ENCODE measurements around the gene SLC16A8.

Gene SLC16A8

DNA sequence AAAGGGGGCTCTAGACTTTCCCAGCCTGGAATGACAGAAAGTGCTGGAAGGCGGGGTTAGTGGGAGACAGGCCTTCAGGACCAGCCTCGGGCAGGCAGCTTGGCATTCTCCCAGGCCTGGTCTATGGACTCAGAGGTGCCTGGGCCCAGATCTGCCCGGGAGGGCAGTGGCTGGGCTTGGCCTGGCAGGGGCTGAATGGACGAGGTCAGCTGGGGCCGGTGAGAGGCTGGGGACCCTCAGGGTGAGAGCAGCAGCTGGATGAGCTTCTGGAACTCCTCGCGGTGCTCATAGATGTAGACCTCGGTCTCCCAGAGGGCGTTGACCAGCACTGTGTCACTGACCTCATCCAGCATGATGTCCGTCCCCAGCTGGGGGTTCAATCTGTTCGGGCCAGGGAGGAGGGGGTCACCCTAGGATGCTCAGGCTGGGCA lies 28.0 kb upstream of the SLC16A8 start:
- no peak for DNase-seq

DNA sequence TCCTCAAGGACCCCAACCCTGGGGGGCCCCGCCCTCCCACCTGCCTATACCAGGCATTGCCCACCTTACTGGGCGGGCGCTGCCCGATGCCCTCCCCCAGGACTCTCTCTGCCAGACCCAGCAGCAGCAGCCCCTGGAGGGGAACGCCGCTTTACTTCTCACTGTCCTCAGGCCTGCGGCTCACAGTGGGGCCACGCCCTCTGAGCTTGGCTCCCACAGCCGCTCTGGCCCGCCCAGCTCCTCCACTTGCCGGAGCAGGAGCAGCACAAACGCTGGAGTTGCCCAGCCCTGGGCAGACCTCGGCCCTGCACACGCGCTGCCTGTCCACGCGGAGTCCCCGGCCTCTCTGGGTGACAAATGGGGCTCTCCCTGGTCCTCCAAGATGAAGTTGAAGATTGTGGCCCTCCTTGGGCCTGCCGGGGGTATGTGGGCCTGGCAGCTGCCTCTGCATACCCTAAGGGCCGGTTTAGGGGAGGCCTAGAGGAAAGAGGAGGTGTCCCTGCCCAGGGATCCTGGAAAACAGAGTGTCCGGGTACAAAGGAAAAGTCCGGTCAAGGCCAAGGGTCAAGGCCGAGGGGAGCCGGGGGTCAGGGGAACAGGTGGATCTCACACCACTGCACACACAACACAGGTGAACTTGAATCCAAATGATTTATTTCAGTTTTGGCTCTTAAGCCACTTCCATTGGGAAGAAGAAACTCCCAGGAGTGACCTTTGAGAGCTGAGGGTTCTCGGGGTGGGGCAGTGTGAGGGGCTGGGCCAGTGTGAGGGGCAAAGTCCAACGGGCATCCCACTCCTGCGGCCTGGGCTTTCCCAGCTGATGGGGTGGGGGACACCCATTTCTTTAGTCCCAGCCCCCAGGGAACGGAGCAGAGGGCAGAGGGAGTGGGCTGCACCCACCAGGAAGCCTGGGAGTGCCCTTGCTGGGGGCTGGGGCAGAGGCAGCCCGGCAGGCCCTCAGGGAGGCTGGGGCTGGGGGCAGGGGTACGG lies 27.2 kb upstream of the SLC16A8 start:
- DNase-seq: no peak

DNA sequence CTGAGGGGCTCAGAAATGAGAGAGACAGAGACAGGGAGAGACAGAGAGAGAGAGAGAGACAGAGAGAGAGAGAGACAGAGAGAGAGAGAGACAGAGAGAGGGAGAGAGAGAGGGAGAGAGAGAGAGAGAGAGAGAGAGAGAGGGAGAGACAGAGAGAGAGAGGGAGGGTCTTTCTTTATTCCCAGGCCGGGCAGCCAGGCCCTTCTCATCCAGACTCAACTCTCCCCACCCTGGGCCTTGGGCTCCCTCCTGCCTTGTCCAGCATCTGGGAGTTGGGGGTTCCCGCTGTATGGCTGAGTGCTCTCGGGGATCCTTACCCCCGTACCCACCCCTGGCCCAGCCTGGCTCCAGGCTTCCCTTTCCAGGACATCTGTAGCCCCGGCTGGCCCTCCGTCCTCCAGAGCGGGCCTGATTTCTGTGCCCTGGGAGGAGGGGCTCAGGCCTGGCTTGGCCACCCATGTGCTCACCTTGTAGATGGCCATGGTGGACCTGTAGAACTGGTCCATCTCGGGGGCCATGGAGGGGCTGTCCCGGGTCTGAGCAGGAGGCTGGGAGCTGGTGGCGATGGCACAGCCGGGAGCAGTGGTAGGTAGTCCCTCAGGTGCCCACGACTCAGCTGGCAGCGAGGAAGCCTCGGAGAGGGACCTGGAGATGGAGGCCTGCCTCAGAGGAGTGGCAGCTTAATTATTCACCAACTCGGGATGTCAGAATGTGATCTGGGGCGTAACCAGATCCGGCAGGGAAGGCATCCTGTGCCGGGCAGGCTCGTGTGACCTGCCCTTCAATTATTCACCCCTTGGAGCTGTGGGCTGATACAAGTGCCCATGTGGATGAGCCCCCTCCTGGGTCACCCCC lies 26.3 kb upstream of the SLC16A8 start, which contains the start of gene BAIAP2L2:
Gene BAIAP2L2, minus strand, starts transcription at position 677 of the 855 bp plus-strand sequence. Its CDS starts 159 bp downstream, at position 518.
- no peak for DNase-seq

DNA sequence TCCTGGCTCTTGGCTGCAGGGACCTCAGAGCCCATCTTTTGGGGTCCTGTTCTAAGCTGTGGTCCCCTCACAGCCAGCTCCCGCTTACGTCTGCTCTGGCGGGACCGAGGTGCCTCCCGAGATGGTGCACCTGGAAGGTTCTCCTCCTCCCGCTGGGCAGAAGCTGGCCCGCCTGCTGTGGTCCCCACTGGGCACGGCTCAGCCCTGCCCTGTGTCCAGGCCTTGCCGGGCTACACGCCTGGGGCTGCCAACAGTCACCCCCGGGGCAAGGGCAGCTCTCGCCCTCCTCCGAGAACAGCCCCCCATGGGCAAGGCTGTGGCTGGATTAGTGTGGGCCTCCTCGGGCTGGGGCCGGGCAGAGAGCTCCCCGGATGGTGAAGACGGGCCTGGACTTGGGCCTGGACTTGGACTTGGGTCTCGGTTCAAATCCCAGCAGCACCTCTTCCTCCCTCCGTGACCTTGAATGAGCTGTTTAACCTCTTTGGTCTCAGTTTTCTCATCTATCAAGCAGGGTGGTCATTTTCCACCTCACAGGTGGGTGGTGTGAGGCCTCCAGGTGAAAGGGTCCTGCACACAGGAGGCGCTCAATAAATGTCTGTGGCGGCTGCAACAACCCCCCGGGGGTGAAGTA lies 25.5 kb upstream of the SLC16A8 start:
- DNase-seq: no peak

DNA sequence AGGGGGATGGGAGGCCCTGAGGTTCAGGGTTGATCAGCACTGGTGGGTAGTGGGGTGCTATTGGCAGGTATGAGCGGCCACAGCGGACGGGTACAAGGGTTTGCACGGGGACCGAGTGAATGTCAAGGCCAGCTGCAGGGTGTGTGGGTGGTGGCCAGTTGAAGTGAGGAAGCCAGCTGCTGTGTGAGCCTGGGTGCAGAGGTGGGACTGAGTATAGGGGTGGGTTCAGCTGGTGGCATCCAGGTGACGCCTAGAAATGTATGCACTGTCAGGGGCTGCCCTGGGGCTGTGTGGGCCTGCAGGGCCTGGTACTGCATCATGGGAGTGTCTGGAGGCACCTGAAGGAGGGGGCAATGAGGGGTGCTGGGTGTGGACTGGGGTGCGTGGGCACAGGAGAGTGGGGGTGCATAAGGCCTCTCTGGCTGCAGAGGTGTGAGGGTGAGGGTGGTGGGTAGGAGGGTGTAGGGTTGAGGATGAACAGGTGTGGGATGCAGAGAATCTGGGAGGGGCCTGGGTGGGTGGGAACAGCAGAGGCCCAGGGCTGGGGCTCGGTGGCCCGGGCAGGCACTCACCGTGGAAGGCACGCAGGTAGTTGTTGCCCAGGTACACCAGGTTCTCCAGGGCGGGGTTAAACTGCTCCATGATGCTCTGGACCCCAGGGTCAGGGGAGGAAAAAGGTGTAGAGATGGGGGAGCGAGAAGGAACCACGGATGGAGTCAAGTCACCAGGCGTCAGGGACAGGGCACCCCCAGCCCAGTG lies 24.8 kb upstream of the SLC16A8 start:
- DNase-seq: no peak

DNA sequence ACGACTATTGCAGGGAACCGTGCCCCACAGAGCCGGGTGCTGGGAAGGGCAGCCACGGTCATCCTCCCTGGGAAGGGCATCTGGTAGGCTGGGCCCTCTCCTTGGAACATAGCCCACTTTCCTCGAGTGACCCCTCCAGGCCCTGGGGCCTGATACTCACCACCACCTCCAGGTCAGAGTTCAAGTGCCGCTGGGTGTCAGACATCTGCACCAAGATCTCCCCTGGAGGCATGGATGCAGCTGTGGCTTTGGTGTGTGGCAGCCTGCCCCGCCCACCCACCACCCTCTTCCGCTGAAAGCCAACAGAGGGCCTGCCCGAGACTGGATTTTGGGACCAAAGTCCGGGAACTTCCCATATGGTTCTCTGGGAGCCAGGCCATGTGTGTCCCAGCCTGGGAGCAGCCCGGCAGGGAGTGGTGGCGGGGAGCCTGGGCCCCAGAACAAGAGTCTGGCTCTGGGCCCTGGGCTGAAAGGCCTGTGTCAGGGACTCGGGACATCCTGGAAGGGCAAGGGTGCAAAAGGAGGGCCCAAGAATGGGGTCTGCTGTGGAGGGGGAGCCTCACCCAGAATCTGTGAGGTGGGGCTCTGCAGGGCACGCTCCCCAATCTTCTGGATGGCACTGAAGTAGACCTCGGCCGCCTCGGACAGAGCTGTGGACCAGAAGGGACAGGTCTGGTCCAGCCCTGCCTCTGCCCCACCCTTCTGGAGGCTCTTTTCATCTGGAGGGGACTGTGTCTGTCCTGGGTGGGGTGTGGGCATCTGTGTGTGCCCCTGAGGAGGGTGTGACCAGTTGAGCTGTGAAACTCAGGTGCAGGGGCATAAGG lies 23.9 kb upstream of the SLC16A8 start:
- DNase-seq: no peak

DNA sequence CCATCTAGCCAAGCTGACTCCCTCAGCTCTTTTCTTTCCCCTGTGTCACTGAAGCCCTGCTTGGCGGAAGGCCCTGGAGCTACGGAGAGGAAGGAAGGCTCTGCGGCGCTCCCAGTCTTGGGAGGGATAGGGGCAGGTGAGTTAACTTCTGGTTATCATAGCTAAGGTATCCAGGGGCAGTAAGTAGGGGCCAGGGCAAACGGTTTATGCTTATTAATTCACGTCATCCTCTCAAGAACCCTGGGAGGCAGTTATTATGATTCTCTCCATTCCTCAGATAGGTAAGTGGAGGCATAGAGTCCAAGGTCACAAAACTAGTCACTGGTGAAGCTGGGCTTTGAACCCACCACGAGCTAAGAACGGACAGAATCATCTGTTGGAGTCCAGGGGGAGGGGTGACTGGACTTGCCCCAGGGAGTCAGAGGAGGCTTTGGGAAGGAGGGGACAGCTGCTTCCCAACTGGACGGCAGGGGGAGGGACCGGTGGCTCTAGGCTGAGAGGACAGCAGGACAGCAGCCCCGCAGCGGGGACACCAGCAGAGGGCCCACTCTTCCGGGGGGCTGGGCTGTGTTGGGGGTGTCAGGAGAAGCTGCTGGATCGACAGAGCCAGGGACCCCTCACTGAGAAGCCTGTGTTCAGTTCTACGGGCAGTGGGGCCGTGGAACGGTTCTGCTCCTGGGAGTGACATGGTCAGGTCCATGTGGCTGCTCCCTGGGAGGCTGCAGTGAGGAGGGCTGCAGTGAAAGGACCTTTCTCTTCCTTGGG lies 23.0 kb upstream of the SLC16A8 start:
- DNase-seq: no peak

DNA sequence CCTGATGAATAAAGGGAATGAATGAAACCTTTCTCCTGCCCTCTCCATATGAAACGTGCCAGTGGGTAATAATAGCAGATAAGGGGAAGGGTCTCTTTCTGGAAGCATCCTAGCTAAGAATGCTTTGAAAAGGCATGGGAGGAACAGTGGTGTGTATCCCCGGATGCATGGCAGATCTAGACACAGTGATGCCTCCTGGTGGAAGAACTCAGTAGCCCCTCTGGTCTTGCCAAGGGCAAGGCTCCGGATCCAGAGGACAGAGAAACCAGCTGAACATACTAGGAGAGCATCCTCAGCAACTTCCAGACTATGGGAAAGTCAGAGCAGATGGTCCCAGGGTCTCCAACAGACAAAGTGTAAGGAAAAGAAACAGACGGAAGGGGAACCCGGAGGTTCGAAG lies 20.1 kb upstream of the SLC16A8 start:
- no peak for DNase-seq

DNA sequence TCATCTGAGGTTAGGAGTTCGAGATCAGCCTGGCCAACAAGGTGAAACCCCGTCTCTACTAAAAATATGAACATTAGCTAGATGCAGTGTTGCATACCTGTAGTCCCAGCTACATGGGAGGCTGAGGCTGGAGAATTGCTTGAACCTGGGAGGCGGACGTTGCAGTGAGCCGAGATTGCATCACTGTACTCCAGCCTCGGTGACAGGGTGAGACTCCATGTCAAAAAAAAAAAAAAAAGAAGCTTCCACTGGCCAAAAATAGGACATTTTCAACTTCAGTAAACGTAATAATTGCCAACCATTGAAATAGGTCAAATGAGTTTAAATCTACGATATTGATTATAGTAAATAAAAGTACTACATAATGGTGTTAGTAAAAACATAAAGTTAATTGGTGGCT lies 19.7 kb upstream of the SLC16A8 start:
- DNase-seq: no peak

DNA sequence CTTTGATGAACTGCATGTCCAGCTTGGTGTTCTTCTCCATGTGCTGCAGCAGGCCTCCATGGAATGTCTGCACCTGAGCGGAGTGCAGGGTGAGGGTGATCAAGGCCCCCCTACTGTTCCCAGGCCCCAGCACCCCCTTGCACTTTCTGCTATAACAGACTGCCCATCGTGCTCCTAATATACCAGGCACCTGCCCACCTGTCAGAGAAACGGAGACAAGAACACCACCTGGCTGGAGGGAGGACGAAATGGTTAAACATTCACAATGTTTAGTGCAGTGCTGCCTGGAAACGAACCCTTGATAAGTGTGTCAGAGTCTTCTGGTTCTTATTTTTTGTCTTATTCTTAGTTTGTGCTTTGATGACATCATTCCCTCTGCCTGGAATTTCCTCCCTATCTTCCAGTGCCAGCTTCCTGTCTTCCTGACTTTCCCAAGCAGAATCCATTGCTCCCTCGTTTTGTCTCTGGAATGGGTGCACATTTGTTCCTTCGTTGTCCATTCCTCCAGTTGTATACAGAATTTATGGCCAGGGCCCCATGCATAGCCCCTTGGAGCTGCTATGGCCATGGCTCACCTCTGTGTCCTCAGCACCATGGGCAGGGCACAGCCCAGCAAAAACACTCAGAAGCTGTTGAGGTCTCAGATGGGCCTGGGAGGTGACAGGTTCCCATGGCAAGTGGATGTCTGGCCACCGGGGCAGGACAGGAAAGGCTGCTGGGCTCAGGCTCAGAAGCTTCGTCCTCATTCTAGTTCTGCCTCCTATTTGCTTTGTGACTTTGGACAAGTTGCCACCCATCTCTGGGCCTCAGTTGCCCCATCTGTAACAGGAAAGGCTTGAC lies 14.6 kb upstream of the SLC16A8 start:
- DNase-seq: no peak

DNA sequence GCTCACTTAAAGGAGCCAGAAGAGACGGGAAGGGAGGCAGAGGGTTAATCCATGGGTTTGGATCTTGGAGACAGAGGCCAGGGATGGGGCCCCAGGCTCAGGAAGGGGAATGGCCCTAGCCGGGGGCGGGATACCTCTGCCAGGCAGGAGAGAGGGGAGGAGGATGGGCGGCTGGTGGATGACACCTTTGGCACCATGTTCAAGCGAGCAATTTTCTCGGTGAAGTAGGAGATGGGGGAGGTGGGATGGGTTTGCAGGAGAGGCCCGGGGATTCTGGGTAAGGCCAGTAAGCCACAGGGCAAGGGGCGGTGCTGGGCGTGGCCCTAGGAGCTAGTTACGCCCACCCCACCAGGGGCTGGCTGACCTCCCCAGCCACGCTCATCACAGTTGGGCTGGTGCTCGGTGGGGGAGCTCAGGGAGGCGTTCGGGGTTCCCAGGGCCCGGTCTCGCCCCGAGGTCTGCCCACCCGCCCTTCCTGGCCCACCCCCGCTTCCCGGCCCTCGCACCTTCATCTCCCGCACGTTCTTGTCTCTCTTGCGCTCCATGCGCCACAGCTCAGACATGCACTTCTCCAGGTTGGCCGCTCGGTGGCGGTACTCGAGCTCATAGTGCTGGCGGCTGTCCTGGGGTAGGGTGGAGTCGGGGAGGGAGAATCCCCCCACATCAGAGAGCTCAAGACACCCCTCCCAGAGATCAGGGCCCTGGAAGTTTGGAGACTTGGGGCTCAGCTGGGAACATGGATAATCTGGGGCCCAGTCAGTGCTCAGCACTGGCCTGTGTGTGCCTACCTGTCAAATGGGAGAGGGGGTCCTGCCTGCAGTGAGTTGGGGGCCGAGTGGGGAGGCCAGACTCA lies 13.8 kb upstream of the SLC16A8 start:
- no peak for DNase-seq

DNA sequence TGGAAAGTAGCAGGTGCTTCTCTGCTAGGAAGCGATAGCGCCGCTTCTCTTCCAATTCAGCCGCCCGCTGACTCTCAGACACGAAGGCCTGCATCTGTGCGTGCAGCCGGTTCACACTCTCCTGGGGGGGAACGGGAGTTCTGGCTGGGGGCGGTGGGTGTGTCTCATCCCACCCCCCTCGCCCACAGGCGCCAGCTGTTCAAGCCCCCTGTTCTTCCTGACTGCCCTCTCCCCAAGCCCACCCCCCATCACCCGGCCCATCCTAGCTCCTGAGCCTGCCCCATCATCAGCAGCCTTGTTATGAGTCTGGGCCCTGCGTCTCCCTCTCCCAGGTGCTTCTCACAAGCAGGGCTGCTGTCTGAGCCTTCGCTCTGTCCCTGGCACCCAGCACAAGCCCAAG lies 13.1 kb upstream of the SLC16A8 start:
- DNase-seq: no peak

DNA sequence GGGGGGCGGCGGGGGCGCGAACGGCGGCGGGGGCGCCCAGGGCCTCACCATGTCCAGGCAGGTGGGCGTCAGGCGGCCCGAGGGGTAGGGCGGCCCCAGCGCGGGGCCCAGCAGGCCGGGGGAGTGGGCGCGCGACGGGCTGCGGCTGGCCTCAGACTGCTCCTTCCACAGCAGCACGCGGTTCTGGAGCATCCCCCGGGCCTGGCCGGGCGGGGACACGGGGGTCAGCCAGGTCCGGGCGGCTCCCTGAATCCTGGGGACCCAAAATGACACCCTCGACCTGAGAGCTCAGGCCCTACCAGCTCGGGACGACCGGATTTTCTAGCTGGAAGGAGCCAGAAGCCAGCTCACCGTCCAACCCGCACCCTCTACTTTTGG lies 5.5 kb upstream of the SLC16A8 start:
- no peak for DNase-seq

DNA sequence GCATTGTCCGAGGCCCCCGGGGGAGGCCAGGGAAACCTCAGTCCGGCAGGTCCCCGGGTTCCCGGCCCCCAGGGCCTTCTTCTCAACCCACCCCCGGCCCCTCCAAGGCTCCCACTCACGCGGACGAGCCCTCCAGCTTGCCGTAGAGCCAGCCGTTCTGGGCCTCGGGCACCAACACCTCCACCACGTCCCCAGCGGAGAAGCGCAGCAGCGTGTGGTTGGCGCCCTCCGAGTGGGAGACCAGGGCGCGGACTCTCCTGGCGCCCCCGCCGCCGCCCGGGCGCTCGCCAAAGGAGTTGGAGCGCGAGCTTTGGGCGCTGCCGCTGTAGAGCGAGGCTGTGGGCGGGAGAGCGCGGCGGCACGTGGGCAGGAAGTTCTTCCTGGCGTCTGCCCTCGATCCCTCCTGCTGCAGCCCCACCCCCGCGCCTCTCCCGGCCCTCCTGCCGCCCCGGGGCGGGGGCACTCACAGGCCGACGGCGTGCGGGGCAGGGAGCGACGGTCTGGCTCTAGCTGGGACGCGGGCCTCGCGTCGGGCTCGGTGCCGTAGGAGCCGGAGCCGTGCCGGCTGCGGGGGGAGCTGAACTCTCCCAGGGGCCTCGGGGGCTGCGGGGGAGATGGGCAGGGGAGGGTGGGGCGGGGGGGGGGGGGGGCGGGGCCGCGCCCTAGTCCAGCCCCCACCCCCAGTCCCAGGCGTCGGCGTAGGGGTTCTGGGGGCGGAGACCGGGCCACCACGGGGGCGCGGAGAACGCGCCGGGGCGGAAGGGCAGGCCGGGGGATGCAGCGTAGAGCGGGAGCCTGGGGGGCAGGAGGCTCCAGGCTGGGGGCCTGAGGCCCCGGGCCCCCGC lies 4.9 kb upstream of the SLC16A8 start:
- no peak for DNase-seq

DNA sequence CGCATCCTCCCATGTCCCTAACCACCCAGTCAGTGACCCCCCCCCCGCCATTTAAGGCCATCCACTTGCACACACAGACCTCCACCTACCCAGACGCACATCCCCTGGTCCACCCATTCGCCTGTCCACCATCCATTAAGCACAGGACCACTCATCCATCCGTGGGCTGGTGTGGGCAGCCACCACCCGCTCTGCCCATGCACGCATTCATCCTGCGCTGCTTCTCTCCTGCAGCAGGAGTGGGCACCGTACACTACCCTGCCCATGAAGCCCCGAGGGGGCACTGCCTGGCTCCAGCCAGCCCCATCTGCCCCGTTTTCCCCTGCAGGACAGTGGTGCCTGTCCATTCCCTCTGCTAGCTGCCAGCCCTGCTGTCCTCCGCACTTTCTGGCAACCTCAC lies 3.9 kb upstream of the SLC16A8 start:
- DNase-seq: no peak

DNA sequence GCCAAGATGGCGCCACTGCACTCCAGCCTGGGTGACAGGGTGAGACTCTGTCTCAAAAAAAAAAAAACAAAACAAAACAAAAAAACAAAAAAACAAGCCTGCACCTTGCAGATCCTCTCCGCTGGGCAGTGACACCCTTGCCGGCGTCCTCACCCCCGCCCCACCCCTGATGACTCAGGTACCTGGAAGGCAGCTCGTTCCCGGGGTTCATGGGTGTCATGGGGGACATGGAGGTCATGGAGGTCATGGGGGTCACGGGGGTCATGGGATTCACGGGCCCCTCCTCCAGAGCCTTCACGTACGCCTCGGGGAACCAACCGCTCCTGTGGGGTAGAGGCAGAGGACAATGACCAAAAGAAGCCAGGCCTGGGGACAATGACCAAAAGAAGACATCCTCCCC lies 3.0 kb upstream of the SLC16A8 start:
- DNase-seq: no peak

DNA sequence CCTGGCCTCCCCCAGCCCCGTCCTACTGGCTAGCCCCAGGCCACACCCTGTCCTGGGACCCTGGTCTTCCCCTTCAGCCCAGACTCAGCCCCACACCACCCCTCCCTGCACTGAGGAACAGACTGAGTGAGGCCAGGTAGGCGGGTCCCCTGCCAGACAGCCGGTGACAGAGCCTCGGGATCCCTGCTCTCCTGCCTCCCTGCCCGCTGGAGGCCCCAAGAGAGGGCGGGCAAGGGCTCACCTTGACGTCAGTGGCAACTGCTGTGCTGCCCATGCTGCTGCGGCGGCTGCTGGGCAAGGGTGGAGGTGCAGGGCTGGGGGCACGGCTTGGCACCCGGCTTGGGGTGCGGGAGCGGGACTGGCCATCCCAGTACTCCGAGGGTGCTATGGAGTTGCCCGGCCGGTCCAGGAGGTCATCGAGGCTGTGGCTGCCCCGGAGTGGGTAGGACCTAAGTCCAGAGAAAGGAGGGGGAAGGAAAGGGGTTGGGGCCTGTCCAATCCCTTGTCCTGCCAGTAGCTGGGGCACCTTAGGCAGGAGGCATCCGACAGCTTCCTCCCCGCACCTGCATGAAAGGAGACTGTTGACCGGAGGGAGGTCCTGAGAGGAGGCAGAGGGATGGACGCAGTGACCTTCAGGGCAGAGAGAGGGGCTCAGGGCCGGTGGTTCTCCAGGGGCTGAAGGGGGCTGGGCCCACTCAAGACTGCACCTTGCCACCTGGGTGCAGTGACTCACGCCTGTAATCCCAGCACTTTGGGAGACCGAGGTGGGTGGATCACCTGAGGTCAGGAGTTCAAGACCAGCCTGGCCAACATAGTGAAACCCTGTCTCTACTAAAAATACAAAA lies 2.2 kb upstream of the SLC16A8 start:
- no peak for DNase-seq

Data from activated CD4-positive, alpha-beta T cell treated with anti-CD3 and anti-CD28 coated beads, Interleukin-2, amount 50 U/mL, for 1 hour (primary cell).